Erythroblast (primary cell): Measurements from ENCODE around the gene SLC37A4.

Source experiments
- GATA1 ChIP-seq: IDR thresholded peaks from 2 replicates; pipeline ENCODE4 v1.6.1; 2011; ENCODE audit warnings: low read depth, mild to moderate bottlenecking, control low read depth, low read length, moderate library complexity
- POLR2A ChIP-seq: IDR thresholded peaks from 2 replicates; pipeline ENCODE4 v1.6.1; 2011; ENCODE audit warnings: mild to moderate bottlenecking, low read length

DNA sequence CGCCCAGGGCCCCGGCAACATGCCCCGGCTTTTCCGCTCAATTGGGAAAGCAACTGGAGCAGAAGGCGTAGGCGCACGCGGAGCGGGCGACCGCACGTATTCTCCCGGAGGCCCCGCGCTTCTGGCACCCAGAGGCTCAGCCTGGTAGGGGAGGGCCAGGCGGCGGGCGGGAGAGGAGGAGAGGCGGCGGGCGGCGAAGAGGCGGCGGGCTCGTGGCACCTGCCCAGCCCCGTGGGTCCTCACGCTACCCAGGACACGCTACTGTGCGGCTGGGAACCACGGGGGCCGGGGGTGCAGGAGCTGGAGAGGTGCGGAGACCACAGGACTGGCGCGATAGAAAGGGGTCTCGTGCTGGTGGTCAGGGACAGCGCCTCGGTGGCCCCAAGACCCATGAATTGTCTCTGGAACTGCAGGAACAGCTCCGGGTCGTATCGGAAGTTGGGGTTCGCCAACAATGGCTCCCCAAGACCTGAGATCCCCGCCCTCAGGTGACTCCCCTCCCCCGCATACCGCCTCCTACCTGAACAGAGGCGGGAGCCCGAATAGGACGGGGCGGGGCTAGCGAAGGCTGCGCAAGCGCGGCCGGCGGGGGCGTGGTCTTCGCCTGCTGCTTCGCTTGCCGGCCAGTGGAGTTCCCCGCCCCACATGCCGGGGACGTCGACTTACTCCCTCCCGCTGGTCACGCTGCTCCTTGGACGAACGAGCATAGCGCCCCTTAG is at the start of gene SLC37A4:
- TF ChIP-seq POLR2A (peak; percentile 76), GATA1 (no peak)
